ENCODE results near the gene ING4.

The ING4 gene

DNA sequence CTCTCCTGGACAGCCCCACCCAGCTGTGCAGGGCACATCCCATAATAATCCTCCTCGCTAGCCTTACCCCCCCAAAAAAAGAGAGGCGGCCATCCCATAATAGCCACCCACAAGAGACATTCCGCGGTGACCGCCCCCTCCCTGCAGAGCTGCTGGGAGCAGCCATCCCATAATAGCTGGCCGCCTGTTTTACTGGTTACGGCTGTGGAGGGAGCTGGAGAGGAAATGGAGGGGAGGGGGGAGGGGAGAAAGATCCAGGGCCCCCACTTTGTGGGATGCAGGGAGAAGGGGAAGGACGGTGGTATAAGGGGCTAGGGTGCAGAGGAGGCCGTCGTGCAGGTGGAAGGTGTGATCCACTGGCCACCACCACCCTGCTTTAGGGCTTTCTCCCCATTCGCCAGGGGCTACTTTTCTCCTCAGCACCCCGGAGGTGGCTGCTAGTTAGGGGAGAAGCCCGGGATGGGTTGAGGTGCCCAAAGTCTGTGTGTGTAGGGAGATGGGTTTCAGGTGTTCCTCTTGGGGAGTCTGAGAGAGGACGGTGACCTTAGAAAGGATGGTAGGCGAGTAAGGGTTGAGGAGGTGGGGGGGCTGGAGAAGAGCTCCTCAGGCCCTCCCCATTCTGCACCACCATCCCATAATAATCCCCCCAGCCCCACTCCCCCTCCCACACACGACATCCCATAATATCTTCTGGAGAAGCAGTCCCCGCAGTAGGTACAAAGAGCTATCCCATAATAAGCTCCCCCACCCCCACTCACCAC lies 49.7 kb downstream of the ING4 start:
- no peak for FAIRE-seq
- TF ChIP-seq, protein P1, sequence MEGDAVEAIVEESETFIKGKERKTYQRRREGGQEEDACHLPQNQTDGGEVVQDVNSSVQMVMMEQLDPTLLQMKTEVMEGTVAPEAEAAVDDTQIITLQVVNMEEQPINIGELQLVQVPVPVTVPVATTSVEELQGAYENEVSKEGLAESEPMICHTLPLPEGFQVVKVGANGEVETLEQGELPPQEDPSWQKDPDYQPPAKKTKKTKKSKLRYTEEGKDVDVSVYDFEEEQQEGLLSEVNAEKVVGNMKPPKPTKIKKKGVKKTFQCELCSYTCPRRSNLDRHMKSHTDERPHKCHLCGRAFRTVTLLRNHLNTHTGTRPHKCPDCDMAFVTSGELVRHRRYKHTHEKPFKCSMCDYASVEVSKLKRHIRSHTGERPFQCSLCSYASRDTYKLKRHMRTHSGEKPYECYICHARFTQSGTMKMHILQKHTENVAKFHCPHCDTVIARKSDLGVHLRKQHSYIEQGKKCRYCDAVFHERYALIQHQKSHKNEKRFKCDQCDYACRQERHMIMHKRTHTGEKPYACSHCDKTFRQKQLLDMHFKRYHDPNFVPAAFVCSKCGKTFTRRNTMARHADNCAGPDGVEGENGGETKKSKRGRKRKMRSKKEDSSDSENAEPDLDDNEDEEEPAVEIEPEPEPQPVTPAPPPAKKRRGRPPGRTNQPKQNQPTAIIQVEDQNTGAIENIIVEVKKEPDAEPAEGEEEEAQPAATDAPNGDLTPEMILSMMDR (IDR thresholded peaks at IDR 0.05; ENCODE audit: insufficient read depth, missing control alignments): no peak

DNA sequence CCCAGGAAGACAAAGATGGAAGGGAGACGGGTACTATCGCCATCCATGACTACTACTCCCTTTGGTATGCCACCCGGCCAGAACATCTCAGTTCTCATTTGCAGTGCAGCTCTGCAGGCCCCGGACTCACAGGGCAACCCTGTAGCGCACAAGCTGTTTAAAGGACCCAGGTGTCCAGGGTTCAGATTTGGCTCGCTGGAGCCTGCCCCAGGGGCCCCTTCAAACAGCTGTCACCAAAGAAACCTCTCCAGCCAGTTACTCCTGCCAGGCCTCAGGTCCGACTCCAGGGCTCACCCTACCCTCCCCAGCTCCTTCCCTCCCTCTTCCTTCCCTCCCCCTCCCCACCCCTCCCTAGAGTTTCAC lies 50.3 kb downstream of the ING4 start:
- TF ChIP-seq, protein P1 (IDR thresholded peaks at IDR 0.05; ENCODE audit: insufficient read depth, missing control alignments): no peak
- FAIRE-seq (no peak), DNase-seq (ENCODE audit: insufficient read length, low spot score) (no peak)

More for the DNA sequence above, 49.7 kb downstream of the ING4 start:
- no peak for DNase-seq (ENCODE audit: insufficient read length, low spot score)

DNA sequence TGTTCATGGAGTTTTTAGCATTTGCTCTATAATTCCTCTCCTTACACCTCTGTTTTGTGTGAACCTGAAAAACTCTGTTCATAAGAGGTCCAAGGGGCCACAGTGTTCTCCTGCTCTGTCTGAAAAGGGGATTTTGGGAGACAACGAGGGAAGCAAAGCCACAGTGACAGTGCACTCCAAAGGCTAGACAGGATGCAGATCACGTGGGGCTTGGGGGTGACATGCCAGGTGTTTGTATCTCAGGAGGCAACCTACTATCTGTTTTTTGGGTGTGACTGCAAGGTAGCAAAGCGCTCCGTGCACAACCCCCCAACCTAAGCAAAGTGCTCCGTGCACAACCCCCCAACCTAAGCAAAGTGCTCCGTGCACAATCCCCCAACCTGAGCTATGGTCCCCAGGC lies 50.7 kb downstream of the ING4 start:
- FAIRE-seq (no peak), DNase-seq (ENCODE audit: insufficient read length, low spot score) (no peak)
- TF ChIP-seq, protein P1 (IDR thresholded peaks at IDR 0.05; ENCODE audit: insufficient read depth, missing control alignments): no peak

DNA sequence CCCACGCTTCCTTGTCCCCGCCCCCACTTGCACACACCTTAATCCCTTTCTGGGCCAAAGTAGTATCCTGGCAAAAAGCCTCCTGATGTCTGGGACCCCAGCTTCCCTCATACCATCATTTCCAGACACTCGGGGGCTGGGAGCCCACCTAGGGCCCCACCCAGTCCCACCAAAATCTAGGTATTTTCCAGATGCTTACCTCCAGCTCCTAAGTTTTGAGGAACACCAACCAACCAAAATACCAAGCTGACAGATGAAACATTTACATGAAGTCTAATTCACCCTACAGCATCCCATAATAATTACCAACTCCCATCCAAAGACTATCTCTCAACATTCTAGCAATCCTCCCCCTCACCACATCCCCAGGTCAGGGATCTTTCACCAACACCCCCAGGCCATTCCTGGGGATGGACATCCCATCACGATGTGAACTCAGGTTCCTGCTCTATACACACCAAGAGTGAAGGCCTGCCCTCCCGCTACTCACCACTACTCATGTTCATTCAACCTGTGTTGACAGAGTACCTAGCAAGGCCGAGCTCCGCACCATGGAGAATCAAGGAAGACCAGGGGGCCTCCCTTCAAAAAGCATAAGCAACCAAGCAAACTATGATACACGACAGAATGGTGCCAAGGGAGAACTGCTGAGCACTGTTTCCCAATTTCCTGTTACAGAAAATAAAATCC lies 54.2 kb downstream of the ING4 start:
- FAIRE-seq (no peak), DNase-seq (ENCODE audit: insufficient read length, low spot score) (no peak)
- TF ChIP-seq, protein P1 (IDR thresholded peaks at IDR 0.05; ENCODE audit: insufficient read depth, missing control alignments): no peak

DNA sequence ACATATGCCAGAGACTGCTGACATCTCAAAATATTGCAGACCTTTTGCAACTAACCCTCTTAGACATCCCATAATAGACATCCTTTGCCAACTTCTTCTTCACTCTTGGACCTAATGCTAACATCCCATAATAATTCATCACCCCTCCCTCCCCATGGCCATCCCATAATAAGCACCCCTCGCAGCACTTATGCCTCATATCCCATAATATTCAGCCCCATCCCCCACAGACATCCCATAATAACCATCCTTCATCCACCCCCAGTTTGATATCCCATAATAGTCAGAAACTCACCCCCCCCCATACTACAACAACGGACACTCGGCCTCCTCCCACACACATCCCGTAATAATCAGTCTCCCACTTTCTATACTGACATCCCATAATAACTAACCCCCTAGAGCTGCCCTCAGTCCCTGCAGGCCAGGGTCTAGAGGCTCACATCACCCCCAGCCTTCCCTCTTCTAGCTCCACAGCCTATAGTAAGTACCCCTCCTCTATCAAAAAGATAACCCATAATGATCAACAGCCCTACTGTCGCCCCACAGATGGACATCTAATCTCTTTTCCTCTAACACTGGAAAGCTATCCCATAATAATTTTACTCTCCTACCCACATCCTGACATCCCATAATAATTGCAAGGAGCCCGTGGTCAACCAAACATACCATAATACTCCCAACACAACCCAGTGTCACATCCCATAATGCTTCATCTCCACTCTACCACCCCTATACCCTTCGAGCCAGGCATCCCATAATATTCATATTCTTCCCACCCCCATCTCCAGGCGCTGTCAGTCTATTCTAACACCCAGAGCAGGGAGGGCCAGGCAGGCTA lies 54.9 kb downstream of the ING4 start:
- TF ChIP-seq, protein P1 (IDR thresholded peaks at IDR 0.05; ENCODE audit: insufficient read depth, missing control alignments): no peak
- FAIRE-seq (no peak), DNase-seq (ENCODE audit: insufficient read length, low spot score) (no peak)

DNA sequence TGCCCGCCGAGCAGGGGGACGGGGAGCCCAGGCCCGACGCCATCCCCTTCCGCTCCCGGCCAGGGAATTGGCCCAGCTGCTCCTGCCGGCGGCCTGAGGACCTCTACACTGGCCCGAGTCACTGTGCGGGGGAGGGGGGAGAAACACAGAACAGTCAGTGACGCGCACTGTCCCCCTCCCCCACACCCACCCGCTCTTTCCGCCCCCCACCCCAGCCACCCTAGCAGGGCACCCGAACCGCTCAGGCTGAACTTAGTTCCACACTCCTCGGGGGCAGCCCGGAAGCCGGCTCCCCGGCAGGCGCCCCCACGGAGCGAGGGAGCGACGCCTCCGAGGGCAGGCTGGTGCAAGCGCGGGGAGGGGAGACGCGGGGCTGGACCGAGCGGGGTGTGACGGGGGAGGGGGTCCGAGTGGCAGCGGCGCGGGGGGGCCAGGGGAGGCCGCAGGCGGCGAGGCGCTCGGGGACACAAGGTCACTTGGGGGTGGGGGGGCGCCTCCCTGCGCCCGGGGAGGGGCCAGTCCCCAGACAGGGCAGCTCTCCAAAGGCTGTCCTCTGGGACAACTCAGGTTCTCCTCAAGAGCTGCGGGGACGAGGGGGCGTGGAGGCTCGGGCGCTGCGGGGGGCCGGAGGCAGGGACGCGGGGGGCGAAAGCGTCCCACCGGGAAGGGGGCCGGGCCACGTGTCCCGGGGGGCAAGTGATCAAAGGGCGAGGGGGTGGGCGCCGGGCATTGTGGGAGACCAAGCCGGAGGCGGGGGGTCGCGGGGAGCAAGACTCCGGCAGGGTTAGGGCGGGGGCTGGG lies 56.4 kb downstream of the ING4 start:
- DNase-seq (ENCODE audit: insufficient read length, low spot score) (no peak), FAIRE-seq (no peak)
- TF ChIP-seq, protein P1 (IDR thresholded peaks at IDR 0.05; ENCODE audit: insufficient read depth, missing control alignments): no peak
